HG02759 (cell line): Measurements from ENCODE around the gene RTL1.

Experiments
- ATAC-seq: cut with Tn5 transposase; IDR thresholded peaks from one replicate; pipeline ENCODE4 v1.9.1; 2021; ENCODE audit warnings: mild to moderate bottlenecking, moderate library complexity; ENCODE audit not compliant: unreplicated experiment

The RTL1 gene

DNA sequence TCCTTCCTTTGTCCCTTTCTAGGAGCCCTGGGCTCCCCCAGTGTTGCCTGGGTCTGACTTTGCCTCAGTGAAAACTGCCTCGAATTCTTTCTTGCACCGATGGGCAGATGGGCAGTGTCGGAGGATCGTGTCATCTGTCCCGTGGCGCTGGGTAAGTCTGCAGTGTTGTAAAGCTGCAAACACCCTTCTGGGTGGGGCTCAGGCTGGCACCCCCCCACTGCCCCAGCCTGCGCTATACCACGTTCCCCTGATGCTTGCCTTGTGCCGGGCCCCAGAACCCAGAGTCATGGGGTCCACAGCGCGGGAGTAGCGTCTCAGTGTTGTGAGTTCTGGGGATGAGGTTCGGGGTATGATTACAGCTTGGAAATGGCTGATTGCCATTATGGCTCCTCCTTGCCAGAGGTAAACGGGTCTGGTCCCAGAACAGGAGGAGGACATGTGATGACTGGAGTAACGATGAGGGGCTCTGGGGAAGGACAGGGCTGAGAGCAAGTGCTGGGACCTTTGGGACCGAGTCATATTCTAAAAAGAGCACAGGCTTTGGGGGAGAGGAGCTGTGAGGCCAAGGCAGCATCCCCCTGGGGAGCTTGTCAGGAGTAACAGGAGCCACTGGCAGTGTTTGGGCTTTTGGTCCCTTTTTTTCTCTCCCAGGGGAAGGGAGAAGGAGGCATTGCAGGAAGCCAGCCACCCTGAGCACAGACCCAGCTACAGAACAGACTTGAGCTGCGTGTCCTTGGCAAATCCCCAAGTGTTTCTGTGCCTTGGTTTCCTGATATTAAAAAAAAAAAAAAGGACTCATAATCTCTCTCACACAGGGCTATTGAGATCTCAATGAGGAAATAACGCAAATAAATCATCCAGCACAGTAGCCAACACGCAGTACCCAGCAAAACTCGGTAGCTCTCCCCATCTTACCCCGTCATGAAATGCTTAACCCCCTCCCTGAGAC, 4.3 kb downstream of the RTL1 start:
- no peak for ATAC-seq

DNA sequence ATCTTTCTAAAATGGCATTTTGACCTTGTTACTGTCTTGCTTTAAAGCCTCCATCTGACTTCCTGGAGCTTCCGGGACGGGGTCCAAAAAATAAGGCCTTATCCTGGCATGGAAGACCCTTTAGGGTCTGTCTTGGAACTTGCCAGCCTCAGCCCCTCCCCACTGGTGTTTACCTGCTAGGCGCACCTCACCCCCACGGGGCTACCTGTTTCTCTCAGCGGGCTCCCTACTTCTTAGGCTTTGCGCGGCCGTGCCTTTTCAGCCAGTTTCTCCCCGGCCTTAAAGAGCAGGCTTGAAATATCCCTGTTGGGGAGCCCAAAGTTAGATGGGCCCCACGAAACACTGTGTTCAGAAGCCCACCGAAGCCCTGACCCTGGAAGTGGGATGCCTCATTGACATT, 5.1 kb downstream of the RTL1 start:
- ATAC-seq: no peak

GRCh38 chr14:100896369-100897060, 7.0 kb downstream of the RTL1 start:
- no peak for ATAC-seq

DNA sequence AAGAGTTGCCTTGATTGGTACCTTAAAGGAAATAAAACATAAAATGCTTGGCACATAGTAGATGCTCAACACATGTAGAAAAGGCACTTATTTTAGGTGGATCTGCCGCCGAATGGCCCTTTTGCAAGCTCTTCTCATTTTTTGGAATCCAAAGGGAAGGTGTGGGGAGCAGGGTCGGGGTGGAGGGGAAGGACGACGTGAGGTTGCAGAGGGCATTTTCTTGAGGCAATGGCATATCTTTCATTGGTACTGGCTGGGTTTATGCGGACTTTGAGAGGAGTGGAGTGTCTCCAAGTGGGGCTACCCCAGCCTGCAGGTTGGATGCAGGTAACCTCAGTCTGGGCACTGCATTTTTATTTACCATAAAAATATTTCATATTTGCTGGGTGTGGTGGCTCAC, 8.1 kb downstream of the RTL1 start:
- no peak for ATAC-seq

GRCh38 chr14:100894416-100894815, 9.1 kb downstream of the RTL1 start:
- ATAC-seq: no peak

- no peak for ATAC-seq
These were observed 9.8 kb downstream of the RTL1 start for GRCh38 chr14:100893760-100894159.

GRCh38 chr14:100893228-100893601, 10.3 kb downstream of the RTL1 start:
- ATAC-seq: no peak

DNA sequence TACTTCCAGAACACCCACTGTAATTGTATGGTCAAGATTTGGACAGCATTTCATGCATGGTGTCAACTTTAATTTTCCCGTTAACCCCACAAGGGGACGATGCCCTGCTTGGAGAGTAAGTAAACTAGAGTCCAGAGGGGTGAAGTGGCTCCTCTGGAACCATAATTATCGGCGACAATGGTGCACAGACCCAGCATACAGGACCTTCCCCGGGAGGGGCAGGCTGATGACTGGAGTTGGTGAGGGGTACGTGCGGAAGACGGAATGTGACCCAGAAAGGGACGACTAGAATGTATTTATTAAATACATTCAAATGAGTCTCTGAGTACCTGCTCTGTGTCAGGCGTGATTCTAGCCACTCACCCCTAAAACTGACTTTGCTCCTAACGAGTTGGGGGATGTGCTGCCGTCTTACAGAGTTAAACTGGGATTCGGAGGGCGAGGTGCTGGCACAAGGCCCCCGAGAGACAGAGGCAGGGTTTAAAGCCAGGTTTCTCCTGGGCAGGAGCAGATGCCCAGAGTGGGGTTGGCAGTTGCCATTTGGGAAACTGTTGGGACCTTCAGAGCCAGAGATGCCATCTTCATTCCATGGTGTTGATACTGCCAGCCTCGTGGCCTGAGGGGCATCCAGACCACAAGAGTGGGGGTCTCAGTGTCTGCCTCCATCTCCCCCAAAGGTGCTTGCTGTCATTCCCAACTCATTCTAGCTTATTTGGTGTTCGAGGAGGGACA, 10.9 kb downstream of the RTL1 start:
- ATAC-seq: no peak

DNA sequence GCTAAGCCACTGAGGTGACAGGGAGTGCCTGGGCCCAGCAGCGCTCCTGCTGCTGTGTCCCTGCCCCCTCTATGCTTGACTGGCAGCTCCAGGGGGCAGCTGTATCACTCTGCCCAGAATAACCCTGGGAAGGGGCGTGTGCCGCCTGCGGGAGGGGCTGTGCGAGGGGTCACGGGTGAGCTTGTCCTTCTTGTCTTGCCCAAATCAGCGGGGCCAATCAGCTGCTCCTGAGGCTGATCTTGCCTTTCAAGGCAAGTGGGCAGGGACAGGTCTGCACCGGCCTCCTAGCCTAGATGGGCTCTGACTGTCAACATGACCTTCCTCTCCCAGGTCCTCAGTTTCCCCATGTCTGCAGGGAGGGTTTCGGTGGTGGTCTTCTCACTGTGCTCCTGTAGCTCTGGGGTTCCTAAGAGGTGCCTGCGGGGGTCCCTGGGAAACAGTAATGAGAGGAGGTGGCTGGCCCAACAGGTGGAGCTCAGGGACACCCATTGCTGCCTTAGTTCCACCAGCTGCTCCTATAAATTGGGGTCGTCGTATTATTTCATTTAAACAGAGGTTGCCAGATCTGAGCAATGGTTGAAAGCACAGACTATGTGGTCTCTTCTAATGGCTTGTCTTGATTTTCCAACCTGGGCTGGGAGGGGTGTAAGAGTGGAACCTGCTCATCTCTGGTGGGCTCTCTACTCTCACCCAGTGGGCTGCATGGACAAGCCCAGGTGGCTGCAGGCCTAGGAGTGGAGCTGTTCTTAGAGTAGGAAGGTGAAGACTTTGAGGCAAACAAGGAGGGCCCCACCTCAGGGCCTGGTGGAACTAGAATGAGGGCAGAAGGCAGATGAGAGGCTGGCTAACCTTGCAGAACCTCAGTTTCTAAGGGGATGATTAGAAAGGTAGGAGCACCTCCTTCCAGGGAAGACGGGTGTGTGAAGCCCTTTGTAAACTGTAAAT, 11.7 kb downstream of the RTL1 start:
- ATAC-seq: no peak

DNA sequence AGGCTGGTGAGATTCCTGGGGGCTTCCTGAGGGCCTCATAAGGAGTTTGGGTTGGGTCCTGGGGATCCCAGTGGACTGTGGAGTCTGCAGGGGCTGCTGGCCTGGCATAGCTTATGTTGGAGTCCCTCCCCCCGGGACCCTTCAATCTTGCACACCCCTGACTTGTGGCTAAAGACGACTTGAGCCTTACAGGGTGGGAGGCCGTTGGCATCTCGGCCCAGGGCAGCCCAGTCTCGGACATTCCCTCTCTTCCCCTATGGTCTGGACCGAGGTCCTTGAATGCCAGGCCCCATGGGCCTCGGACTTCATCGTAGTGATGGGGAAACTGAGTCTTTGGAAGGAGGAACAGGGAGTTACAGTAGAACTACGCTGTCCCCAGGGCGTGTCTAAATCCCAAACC, 12.5 kb downstream of the RTL1 start:
- no peak for ATAC-seq

DNA sequence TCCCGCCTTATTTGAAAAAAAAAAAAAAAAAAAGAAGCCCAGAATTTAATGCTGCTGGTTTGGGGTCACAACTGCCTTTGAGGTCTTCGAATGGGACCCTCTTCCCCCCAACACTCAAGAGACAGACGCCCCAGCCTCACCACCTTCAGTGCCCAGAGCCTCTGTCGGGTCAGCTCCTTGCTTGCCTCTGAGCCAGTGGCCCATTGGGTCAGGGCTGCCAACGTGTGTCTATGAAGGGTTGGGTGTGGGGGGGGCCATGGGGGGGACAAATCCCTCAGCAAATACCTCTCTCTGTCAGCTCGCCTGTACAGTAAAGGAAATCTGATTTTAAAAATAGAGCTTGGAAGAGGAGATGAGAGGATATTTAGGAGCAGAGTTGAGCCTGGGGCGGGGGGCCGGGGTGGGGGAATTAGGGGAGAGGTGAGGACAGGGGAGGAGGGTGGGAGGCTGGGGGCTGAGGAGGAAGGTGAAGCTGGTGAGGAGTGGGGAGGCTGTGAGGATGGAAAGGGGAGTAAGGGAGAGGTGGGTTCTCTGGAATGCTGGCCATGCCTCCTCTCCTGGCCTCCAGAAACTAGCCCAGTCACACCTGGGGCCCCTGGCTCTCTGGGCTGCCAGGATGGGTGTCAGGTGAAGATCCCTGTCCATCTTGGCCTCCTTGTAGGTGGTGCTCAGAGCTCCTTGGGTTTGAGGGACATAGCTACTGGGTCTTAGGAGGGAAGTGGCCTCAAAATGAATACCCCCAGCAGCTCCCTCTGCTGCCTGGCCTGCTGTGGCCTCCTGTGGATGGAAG, 13.3 kb downstream of the RTL1 start:
- ATAC-seq: no peak

GRCh38 chr14:100889641-100890040, 13.9 kb downstream of the RTL1 start:
- ATAC-seq: no peak

GRCh38 chr14:100888789-100889315, 14.7 kb downstream of the RTL1 start:
- ATAC-seq: no peak

- ATAC-seq: no peak
These were observed 15.7 kb downstream of the RTL1 start for GRCh38 chr14:100887728-100888335.

GRCh38 chr14:100885617-100886016, 17.9 kb downstream of the RTL1 start:
- no peak for ATAC-seq

DNA sequence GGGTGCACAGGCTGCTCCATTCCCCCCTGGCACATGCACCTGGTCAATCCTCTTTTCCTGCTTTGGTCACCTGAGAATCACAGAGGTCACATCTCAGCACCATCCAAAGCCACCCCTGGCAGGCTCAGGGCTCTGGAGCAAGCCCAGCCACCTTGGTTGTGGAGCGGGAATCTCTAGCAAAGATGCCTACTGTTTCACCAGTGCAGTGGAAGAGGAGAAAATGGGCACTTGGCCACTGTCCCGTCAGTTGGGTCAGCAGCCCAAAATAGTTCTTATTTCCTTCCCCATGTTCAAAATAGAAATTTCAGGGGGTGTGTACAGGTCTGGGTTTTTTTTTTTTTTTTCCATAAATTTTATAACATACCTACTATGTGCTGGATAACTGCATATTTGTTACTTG, 18.3 kb downstream of the RTL1 start:
- ATAC-seq: no peak

GRCh38 chr14:100884456-100884855, 19.1 kb downstream of the RTL1 start:
- ATAC-seq: no peak

- ATAC-seq: no peak
These were observed 19.8 kb downstream of the RTL1 start for GRCh38 chr14:100883789-100884101.
